WTC11 (cell line): ENCODE results near the gene INPP5F.

ENCODE experiments used
- CREB1 ChIP-seq: sonication (generic); formaldehyde crosslinking; IDR thresholded peaks from 2 replicates; pipeline ENCODE4 v1.8.0; 2023; ENCODE audit warnings: mild to moderate bottlenecking, missing genetic modification reagents
- GRHL2 ChIP-seq: fragments of 250-450 bp; sonication (Bioruptor Pico); IDR thresholded peaks from 2 replicates; pipeline ENCODE4 v1.8.0; 2022; ENCODE audit warnings: mild to moderate bottlenecking, moderate library complexity; ENCODE audit not compliant: insufficient replicate concordance, severe bottlenecking
- NFE2L1 ChIP-seq: sonication (generic); formaldehyde crosslinking; IDR thresholded peaks from 2 replicates; pipeline ENCODE4 v1.8.1; 2023; ENCODE audit warnings: missing genetic modification reagents
- NR3C1 ChIP-seq: sonication (generic); formaldehyde crosslinking; conservative IDR thresholded peaks from 2 replicates; pipeline ENCODE4 v1.8.1; 2023; ENCODE audit warnings: low read depth, mild to moderate bottlenecking, missing genetic modification reagents
- TEAD4 ChIP-seq: sonication (generic); formaldehyde crosslinking; IDR thresholded peaks from 2 replicates; pipeline ENCODE4 v1.8.0; 2022; ENCODE audit warnings: mild to moderate bottlenecking, missing genetic modification reagents
- ZNF671 ChIP-seq: fragments of 250-450 bp; sonication (Bioruptor Pico); IDR thresholded peaks from 2 replicates; pipeline ENCODE4 v1.8.0; 2021; ENCODE audit warnings: mild to moderate bottlenecking
- TF ChIP-seq, protein P1 (sequence below): sonication (generic); formaldehyde crosslinking; IDR thresholded peaks from 2 replicates; pipeline ENCODE4 v1.8.1; 2023; ENCODE audit warnings: mild to moderate bottlenecking, missing genetic modification reagents
- TF ChIP-seq, protein P2 (sequence below): fragments of 200-600 bp; IDR thresholded peaks from 2 replicates; pipeline ENCODE4 v1.8.0; 2022; ENCODE audit warnings: antibody characterized with exemption

DNA sequence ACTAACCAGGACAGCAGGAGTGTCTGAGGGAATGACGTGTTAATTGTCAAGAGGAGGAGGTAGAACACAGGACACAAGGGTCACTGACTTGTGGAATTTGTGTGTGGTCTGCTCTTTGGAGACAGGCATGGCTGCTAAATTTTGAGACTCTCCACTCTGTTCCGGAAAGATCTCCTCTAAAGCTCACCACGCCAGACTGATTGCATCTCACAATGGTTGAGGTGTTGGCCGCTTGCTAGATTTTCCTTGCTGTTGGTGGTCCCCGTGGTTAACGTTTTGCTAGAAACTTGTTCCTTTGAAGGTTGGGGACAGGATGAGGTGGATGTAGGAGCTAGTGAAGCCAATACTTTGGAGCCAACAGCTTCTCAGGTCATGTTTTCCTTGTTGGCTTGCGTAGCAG lies 89.8 kb downstream of the INPP5F start:
- TF ChIP-seq, protein P1, sequence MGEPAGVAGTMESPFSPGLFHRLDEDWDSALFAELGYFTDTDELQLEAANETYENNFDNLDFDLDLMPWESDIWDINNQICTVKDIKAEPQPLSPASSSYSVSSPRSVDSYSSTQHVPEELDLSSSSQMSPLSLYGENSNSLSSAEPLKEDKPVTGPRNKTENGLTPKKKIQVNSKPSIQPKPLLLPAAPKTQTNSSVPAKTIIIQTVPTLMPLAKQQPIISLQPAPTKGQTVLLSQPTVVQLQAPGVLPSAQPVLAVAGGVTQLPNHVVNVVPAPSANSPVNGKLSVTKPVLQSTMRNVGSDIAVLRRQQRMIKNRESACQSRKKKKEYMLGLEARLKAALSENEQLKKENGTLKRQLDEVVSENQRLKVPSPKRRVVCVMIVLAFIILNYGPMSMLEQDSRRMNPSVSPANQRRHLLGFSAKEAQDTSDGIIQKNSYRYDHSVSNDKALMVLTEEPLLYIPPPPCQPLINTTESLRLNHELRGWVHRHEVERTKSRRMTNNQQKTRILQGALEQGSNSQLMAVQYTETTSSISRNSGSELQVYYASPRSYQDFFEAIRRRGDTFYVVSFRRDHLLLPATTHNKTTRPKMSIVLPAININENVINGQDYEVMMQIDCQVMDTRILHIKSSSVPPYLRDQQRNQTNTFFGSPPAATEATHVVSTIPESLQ: no peak
- TF ChIP-seq, protein P2, sequence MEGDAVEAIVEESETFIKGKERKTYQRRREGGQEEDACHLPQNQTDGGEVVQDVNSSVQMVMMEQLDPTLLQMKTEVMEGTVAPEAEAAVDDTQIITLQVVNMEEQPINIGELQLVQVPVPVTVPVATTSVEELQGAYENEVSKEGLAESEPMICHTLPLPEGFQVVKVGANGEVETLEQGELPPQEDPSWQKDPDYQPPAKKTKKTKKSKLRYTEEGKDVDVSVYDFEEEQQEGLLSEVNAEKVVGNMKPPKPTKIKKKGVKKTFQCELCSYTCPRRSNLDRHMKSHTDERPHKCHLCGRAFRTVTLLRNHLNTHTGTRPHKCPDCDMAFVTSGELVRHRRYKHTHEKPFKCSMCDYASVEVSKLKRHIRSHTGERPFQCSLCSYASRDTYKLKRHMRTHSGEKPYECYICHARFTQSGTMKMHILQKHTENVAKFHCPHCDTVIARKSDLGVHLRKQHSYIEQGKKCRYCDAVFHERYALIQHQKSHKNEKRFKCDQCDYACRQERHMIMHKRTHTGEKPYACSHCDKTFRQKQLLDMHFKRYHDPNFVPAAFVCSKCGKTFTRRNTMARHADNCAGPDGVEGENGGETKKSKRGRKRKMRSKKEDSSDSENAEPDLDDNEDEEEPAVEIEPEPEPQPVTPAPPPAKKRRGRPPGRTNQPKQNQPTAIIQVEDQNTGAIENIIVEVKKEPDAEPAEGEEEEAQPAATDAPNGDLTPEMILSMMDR: no peak
- TF ChIP-seq GRHL2 (CRISPR knock-in tag) (no peak), CREB1 (CRISPR knock-in tag) (no peak), NFE2L1 (no peak), NR3C1 (CRISPR knock-in tag) (no peak), ZNF671 (CRISPR knock-in tag) (no peak), TEAD4 (no peak)
